Measurements from ENCODE around the gene UPP1. TPM values are rescaled to one million over a fixed set of nuclear protein-coding genes. Genes with fewer than 3 reads are reported as not detected.

The UPP1 gene
- total and polyA plus RNA-seq, 2 of the 13 experiments (the other 11 are each of a cell fraction or from before 2014, with no cell fraction given) = 5.7 to 9.8 TPM

- TF ChIP-seq KAT7 (CRISPR knock-in tag; IDR thresholded peaks at IDR 0.05; ENCODE audit: borderline replicate concordance) = no peak
- no peak for TF ChIP-seq ZNF580 (CRISPR knock-in tag; IDR thresholded peaks at IDR 0.05; ENCODE audit: borderline replicate concordance, low read depth)
- TF ChIP-seq ZSCAN20 (CRISPR knock-in tag; IDR thresholded peaks at IDR 0.05; ENCODE audit: borderline replicate concordance) = no peak
- no peak for TF ChIP-seq ZNF644 (CRISPR knock-in tag; IDR thresholded peaks at IDR 0.05; ENCODE audit: low read depth)
Measured at GRCh38 chr7:48074204-48074654, 14.8 kb upstream of the UPP1 start (continued).

- no peaks in the 10 kb centered on the region for H3K4me1 ChIP-seq (ENCODE audit: insufficient read depth, low read length)
- intact Hi-C loops (cut with micrococcal nuclease; ENCODE audit: unreplicated experiment) (no loop called here), in situ Hi-C loops (cut with HindIII; ENCODE audit: extremely low pct_ligation_motif_present, low pct_unique_long_range_greater_than_20kb) (no loop called here)
- ATAC-seq = no peak
- ChIA-PET CTCF (ENCODE audit: low intra/inter-chr PET ratio, low total read pairs) (no interaction called here), POLR2A (interaction anchor here (1.6 kb wide), 1 partner anchor 11 kb away, joined by 7 read pairs; the partner anchor contains the start of gene UPP1)
- H3K9me3 ChIP-seq (ENCODE audit: low read length) = no peaks in the 10 kb centered on the region
- no peak overlapping the region for H3K27ac ChIP-seq (ENCODE audit: extremely low read length, insufficient read depth, low read length)
- H3K79me2 ChIP-seq (ENCODE audit: insufficient read depth, low read length) = no peaks in the 10 kb centered on the region
- no peaks in the 10 kb centered on the region for H4K20me1 ChIP-seq (ENCODE audit: insufficient read depth, low read length)
- no TSS peak for BruUV-seq (replicated peaks)
- no peak overlapping the region for H3K4me3 ChIP-seq (replicated peaks in 1 of 3; ENCODE audit: insufficient read depth in 1 of 3, low read depth in 2 of 3, low read length in 3 of 3)
- FAIRE-seq = no peak
- no peak overlapping the region for H3K4me2 ChIP-seq (ENCODE audit: low read depth, low read length)
- no peak overlapping the region for H2AFZ ChIP-seq (ENCODE audit: low read length)
- no peak overlapping the region for H3K9ac ChIP-seq (ENCODE audit: insufficient read depth, low read depth, low read length)
- H3K27me3 ChIP-seq (ENCODE audit: control insufficient read depth in 1 of 2, insufficient read depth in 2 of 2, low read length in 2 of 2) = 0 out of 5 replicates have a peak, but pooled peaks cover 0 to 5% of the 10 kb centered on the region in 2 experiments
- no peaks in the 10 kb centered on the region for H3K36me3 ChIP-seq (replicated peaks in 1 of 2; ENCODE audit: control insufficient read depth in 1 of 2, insufficient read depth in 2 of 2, low read length in 2 of 2)
- no peak for DNase-seq (ENCODE audit: low spot score)
- WGBS (ENCODE audit: low lambda C conversion rate) = 90% methylated on average over 1 of the region's 1 CpG
- TF ChIP-seq JUND (CRISPR knock-in tag; IDR thresholded peaks at IDR 0.05) (no peak), GABPB1 (CRISPR knock-in tag; IDR thresholded peaks at IDR 0.05) (no peak), RXRA (CRISPR knock-in tag; IDR thresholded peaks at IDR 0.05) (no peak), PCBP1 (IDR thresholded peaks at IDR 0.05; ENCODE audit: borderline replicate concordance, low read depth, low read length) (no peak), ZNF577 (CRISPR knock-in tag; IDR thresholded peaks at IDR 0.05; ENCODE audit: borderline replicate concordance, low read depth) (no peak), AKNA (CRISPR knock-in tag; IDR thresholded peaks at IDR 0.05; ENCODE audit: borderline replicate concordance) (no peak), ZNF382 (CRISPR knock-in tag; IDR thresholded peaks at IDR 0.05; ENCODE audit: borderline replicate concordance) (no peak), HOXA7 (CRISPR knock-in tag; IDR thresholded peaks at IDR 0.05) (no peak), ZBTB26 (CRISPR knock-in tag; IDR thresholded peaks at IDR 0.05; ENCODE audit: borderline replicate concordance) (no peak), DDIT3 (CRISPR knock-in tag; IDR thresholded peaks at IDR 0.05) (no peak)
Measured at GRCh38 chr7:48077423-48077822, 11.6 kb upstream of the UPP1 start.

Data from HepG2 (cell line).